Uterus (tissue), 4 donors: ENCODE measurements around the gene IL6. TPM values are rescaled to one million over a fixed set of nuclear protein-coding genes. Genes with fewer than 3 reads are reported as not detected.

Experiments used
- DNase-seq, 2 donors: peaks; one replicate each; pipeline ENCODE4 v3.0.0-alpha.2; 2019 to 2020
- H3K27ac ChIP-seq, 2 donors: fragments of 200-600 bp; sonication (generic); 1 replicate in 1 of 2; 2 replicates in 1 of 2; pipeline ENCODE4 v1.5.1; 2016 to 2018
- H3K27me3 ChIP-seq, 2 donors: fragments of 200-600 bp; sonication (generic); one replicate each; pipeline ENCODE4 v1.5.1; 2018 to 2019; ENCODE audit warnings: control low read depth in 1 of 2
- H3K36me3 ChIP-seq, 2 donors: fragments of 200-600 bp; sonication (generic); one replicate each; pipeline ENCODE4 v1.5.1; 2019; ENCODE audit warnings: control low read depth in 1 of 2
- H3K4me1 ChIP-seq, 2 donors: fragments of 200-600 bp; sonication (generic); one replicate each; pipeline ENCODE4 v1.5.1; 2018 to 2019; ENCODE audit warnings: control low read depth in 1 of 2
- H3K4me3 ChIP-seq, 2 donors: fragments of 200-600 bp; sonication (generic); 1 replicate in 1 of 2; 2 replicates in 1 of 2; pipeline ENCODE4 v1.5.1; 2018 to 2019; ENCODE audit warnings: mild to moderate bottlenecking in 1 of 2
- H3K9me3 ChIP-seq, 2 donors: fragments of 200-600 bp; sonication (generic); one replicate each; pipeline ENCODE4 v1.5.1; 2019; ENCODE audit warnings: control low read depth in 1 of 2
- CTCF ChIP-seq, 4 experiments: fragments of 200-600 bp in 2 of 4; fragments of 450-650 bp in 2 of 4; sonication (generic) in 2 of 4; IDR thresholded peaks; one replicate each; pipeline ENCODE4 v1.5.1; 2016 to 2019; ENCODE audit warnings: antibody characterized with exemption in 4 of 4, mild to moderate bottlenecking in 2 of 4, moderate library complexity in 1 of 4
- POLR2A ChIP-seq, 2 donors: fragments of 450-650 bp; IDR thresholded peaks; one replicate each; pipeline ENCODE4 v1.6.1; 2016; ENCODE audit warnings: antibody characterized with exemption in 2 of 2, mild to moderate bottlenecking in 1 of 2, moderate library complexity in 1 of 2
- intact Hi-C: fragments of 100-400 bp; cut with DNase I; formaldehyde crosslinking; loops from one replicate; pipeline ENCODE4 v1.15.1; 2023; ENCODE audit warnings: low total_unique reads
- total RNA-seq, 4 donors: library from RNA; depleted of rRNA in 3 of 4; stranded (reverse); fragments of >200 nt in 3 of 4; gene quantifications; one replicate each; pipeline versions ENCODE4 v1.1.0 to v1.2.4, GENCODE V29; 2014 to 2023
- donor health status: DM: yes; HTN: yes; CAD: no.

Gene IL6
- total RNA-seq, 4 donors from 2014 or later: 2.6 to 11.2 (median 4.2) TPM; not detected in 1

- H3K27ac ChIP-seq: no peak overlapping the region
- H3K4me1 ChIP-seq: peaks cover 0 to 6% of the 10 kb centered on the region in 2 donors
- intact Hi-C loops: no loop called here
- H3K9me3 ChIP-seq: no peaks in the 10 kb centered on the region
- TF ChIP-seq POLR2A (IDR thresholded peaks at IDR 0.05) (no peak), CTCF (IDR thresholded peaks at IDR 0.05) (no peak)
- H3K27me3 ChIP-seq: no peaks in the 10 kb centered on the region
- DNase-seq: no peak
- H3K36me3 ChIP-seq: no peaks in the 10 kb centered on the region
- H3K4me3 ChIP-seq: no peak overlapping the region
Measured at GRCh38 chr7:22730066-22730710, 3.2 kb downstream of the IL6 start.

DNA sequence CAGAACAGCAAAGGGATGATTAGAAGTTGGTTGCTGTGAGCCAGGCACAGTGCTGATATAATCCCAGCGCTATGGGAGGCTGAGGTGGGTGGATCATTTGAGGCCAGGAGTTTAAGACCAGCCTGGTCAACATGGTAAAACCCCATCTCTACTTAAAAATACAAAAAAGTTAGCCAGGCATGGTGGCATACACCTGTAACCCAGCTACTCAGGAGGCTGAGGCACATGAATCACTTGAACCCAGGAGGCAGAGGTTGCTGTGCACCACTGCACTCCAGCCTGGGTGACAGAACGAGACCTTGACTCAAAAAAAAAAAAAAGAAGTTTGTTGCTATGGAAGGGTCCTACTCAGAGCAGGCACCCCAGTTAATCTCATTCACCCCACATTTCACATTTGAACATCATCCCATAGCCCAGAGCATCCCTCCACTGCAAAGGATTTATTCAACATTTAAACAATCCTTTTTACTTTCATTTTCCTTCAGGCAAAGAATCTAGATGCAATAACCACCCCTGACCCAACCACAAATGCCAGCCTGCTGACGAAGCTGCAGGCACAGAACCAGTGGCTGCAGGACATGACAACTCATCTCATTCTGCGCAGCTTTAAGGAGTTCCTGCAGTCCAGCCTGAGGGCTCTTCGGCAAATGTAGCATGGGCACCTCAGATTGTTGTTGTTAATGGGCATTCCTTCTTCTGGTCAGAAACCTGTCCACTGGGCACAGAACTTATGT lies 4.1 kb downstream of the IL6 start:
- TF ChIP-seq CTCF (IDR thresholded peaks at IDR 0.05) (no peak), POLR2A (IDR thresholded peaks at IDR 0.05) (no peak)
- H3K4me1 ChIP-seq: peaks cover 0 to 3% of the 10 kb centered on the region in 2 donors
- intact Hi-C loops: no loop called here
- no peak for DNase-seq
- no peaks in the 10 kb centered on the region for H3K27me3 ChIP-seq
- H3K36me3 ChIP-seq: no peaks in the 10 kb centered on the region
- no peak overlapping the region for H3K27ac ChIP-seq
- no peaks in the 10 kb centered on the region for H3K9me3 ChIP-seq
- no peak overlapping the region for H3K4me3 ChIP-seq

DNA sequence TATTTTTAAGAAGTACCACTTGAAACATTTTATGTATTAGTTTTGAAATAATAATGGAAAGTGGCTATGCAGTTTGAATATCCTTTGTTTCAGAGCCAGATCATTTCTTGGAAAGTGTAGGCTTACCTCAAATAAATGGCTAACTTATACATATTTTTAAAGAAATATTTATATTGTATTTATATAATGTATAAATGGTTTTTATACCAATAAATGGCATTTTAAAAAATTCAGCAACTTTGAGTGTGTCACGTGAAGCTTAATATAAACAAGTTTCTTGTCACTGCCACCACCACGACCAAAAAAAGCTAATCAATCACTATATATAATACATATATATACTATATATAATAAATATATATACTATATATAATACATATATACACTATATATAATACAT lies 4.8 kb downstream of the IL6 start:
- intact Hi-C loops: no loop called here
- no peaks in the 10 kb centered on the region for H3K36me3 ChIP-seq
- no peaks in the 10 kb centered on the region for H3K27me3 ChIP-seq
- H3K9me3 ChIP-seq: no peaks in the 10 kb centered on the region
- no peak overlapping the region for H3K4me3 ChIP-seq
- TF ChIP-seq POLR2A (IDR thresholded peaks at IDR 0.05) (no peak), CTCF (IDR thresholded peaks at IDR 0.05) (no peak)
- no peaks in the 10 kb centered on the region for H3K4me1 ChIP-seq
- no peak for DNase-seq
- H3K27ac ChIP-seq: no peak overlapping the region

DNA sequence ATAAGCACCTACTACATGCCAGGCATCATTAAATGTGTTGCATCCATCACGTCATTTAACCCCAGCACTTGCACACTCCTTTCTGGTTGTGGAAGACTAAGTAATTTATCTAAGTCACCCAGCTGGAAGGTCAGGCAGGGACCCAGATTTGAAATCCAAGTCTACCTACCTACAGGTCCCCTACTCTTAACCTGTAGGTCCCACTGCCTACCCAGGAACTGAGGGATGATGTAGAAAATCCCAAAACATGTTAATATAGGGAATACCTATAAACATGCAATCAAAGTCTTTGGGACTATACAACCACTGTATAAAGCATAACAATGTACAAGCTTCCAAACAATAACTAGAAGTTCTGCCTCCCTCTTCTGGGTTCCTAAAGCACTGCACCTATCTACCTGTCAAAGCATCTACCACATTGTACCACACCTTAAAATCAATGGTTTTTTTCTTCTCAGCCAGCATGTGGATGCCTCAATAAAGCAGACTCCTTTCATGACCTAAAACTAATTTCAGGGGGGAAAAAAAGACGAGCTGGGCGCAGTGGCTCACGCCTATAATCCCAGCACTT lies 5.6 kb downstream of the IL6 start:
- Histone ChIP-seq H3K4me1 (no peaks in the 10 kb centered on the region), H3K27ac (no peak overlapping the region), H3K36me3 (no peaks in the 10 kb centered on the region), H3K27me3 (no peaks in the 10 kb centered on the region), H3K9me3 (peaks cover 0 to 2% of the 10 kb centered on the region in 2 donors), H3K4me3 (no peak overlapping the region)
- intact Hi-C loops: no loop called here
- TF ChIP-seq CTCF (IDR thresholded peaks at IDR 0.05): peak in 2 of 4 experiments; percentile 10 to 31
- TF ChIP-seq POLR2A (IDR thresholded peaks at IDR 0.05): no peak
- DNase-seq: no peak

GRCh38 chr7:22733761-22734160 lies 6.8 kb downstream of the IL6 start:
- H3K36me3 ChIP-seq: no peaks in the 10 kb centered on the region
- H3K4me1 ChIP-seq: no peaks in the 10 kb centered on the region
- no peak overlapping the region for H3K4me3 ChIP-seq
- intact Hi-C loops: no loop called here
- H3K27ac ChIP-seq: no peak overlapping the region
- no peak for TF ChIP-seq CTCF (IDR thresholded peaks at IDR 0.05)
- no peak for TF ChIP-seq POLR2A (IDR thresholded peaks at IDR 0.05)
- H3K27me3 ChIP-seq: no peaks in the 10 kb centered on the region
- DNase-seq: no peak
- peaks cover 0 to 3% of the 10 kb centered on the region in 2 donors for H3K9me3 ChIP-seq
